Measurements from ENCODE around the gene RCOR3.

Gene RCOR3

DNA sequence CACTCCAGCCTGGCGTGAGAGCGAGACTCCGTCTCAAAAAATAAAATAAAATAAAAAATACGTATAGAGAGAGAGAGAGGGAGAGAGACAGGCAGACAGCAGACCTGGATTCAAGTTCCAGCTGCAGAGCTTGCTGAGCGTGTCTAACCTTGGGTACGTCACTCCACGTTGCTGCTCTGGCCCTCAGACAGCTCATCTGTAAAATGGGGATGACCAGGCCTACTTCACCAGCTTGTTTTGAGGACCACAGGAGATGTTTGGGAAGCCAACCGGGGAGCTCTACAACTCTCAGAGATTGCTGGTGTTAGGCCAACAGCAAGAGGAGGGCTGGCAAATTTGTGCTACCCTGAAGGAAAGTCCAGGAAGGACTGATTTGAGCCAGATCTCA lies 67.0 kb downstream of the RCOR3 start:
- no peak for DNase-seq

DNA sequence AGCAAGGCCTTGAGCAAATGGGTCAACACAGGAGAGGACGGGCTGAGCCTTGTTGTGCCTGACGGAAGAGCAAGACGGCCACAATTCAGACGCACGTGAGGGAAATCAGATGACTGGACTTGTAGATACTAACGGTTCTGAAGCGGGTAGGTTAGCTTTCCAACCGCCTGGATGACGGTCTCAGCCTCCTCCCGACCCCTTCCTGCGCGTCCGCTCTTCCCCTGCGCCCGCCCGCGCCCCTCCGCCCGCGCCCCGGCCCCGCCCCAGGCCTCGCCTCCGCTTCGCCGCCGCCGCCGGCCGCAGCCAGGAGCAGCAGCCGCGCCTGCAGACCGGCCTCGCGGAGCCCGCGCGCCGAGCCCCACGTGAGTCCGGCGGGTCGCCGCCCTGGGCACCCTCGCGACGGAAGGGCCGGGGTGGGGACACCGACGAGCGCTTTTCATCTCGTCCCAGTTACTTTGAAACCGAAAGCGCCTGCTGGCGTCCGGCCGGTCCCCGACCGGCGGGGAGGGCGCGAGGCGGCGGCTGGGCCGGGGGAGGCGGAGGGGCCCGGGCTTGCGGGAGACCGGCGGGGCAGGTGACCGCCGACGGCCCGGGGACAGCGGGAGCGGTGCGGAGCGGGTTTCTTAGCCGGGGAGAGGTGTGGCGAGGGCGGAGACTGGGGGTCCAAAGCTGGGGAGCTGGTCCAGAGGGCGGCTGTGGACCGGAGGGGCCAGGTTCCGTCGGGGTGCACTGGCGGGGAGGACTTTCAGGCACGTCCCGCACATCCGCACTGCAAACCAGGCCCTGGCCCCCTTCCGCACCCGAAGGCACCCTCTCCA lies 67.6 kb downstream of the RCOR3 start, which contains the start of gene TRAF5:
TSS of gene TRAF5 (plus strand) at position 306 of the 818 bp plus-strand sequence. CDS start 26,407 bp downstream, outside the sequence.
- DNase-seq, result no peak

DNA sequence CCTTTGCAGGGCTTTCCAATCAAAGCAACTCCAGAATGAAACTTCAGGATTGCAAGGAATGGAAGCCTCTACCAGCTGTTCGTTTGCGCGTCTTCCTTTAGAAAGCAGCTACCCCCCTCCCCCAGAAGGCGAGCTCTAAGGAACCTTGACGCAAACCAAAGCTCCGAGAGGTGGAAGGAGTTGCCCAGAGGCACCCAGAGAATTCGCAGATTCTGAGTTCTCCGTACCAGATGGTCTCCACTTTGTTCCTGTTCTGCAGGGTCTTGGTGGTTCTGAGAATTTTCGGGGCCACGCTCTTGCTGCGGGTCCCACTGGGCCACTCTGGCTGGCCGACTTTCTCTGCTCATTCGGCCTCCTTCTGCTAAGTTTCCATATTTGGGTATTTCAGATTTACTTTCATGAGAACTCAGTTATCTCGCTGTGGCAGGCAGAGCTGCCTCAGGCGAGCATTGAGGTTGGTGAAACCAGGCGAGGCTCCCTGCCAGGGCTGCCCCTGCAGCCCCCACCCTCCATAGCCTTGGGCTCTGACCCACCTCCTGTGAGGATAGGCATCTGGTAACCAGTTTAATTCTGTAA lies 68.3 kb downstream of the RCOR3 start:
- peak; percentile 45 for DNase-seq

DNA sequence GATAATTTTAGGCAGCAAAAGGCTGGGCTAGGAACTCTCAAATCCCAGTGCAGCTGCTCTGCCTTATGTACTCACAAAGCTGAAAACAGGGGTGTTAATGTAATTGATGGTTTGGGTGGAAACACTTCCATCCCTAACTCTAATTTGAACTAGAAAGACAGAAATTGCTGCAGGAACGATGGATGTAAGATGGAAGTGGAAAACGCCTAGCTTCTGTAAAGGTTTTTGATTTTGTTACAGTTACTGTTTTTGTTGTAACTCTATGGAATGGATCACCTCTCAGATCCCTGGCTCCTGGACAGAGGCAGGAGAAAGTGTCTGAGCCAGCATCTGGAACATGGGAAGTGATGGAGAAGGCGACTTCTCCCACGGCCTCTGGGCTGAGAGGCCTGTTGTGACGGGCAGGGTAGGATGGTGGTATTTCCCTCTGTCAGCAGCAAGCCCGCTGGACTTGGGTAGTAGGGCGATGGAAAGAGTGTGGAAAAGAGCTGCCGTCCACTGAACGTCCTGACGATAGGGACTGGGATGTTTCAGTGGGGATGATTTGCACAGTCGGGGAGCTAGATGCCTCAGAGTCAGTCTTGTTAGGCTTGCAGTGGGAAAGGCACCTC lies 69.0 kb downstream of the RCOR3 start:
- no peak for DNase-seq

DNA sequence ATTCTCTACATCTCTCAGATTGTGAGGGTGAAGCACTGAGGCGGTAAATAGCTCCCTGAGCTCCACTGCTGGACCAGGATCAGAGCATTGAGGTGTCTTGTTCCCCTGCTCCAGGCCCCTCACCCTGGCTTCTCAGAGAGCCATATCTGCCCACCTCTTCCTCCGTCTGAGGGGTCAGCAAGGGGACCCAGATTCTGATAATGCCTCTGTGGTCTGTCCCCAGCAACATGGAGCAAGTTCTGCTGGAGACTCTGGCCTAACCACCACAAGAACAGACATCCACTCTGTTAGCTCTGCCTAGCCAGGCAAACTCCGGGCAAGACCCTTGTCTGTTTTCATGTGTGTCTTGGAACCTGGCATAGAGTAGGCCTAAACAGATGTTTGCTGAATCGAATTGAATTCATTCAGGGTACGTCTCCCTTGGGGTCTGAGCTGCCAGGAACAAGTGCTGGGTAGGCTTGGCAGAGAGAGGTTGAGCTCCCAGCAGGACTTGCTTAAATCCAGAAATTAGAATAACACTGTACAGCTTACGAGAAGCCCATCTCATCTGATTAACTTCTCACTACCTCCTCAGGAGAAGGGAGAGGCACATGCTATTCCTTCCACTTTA lies 69.8 kb downstream of the RCOR3 start:
- no peak for DNase-seq

DNA sequence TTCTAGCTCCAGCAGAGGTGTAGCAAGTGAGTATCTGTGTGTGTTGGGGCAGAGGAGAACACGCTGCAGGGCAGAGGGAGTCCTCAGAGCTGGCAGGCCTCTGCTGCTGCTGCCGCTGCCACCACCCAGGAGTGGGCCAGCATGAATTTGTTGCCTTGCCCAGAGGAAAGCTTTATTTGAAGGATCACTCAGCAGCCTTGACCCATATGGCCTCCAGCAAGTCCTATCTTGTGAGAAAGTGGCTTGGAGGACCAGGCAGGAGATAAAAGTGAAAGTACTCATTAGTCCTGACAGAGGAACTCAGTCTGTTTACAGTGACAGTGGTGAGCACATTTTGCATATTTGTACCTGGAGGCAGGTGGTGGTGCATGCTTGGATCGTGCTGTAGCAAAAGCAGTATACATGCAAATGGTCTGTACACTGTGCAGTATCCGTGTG lies 70.6 kb downstream of the RCOR3 start:
- DNase-seq, result no peak

DNA sequence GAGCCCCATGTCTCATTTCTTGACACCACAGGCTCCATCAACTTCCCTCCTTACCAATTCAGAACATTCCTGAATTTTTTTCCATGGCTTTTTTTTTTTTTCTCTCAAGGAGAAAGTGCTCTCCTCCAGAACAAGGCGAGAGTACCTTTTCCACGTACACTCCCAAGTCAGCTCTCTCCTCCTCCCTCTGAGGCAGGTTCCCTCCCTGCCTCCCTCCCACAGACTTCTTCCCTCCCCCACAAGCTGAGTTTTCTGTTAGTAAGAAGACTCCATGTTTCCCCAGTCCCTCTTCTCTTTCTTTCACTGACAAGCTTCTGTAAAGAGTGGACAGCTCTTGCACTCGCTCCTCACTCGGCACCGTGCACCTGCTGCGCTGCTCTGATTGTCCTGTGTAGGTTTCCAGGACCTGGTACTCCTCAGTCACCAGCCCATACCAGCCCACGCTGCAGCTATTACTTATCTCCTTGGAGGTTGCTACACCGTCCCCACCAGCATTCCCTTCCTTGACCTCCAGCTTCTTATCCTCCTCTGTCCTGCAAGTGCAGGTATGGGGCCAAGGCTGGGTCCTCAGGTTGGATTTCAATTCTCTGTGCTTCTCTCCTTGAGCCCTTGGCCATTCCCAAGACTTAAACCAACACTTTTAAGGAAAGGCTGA lies 71.2 kb downstream of the RCOR3 start:
- no peak for DNase-seq

DNA sequence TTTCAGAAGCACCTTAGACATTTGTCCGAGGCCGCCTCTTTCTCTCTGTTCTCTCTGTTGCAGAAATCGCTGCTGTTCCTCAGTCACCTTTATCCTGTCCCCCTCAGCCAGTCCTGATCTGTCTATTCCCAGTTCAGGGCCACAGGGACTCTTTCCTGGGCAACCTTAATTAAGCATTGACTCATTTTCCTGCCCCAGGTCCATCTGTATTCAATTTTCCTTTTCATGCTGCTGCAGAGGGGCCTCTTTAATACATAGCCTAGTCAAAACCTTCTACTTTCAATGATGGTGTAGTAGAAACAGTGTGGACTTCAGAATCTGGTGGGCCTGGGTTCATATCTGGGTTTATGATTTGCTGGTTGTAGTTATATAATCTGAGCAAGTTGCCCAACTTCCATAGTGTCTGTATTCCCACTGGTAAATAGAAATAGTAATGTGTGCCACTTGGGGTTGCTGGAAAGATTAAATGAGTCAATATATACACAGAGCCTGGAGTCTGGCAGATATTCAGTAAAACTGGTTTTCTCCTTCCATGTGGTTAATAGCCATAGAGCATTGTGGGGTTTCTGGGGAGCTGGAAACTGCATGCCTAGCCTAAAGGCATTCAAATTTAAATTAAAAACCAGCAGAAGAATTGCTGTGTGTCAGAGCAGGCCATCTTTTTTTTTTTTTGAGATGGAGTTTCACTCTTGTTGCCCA lies 72.0 kb downstream of the RCOR3 start:
- no peak for DNase-seq

DNA sequence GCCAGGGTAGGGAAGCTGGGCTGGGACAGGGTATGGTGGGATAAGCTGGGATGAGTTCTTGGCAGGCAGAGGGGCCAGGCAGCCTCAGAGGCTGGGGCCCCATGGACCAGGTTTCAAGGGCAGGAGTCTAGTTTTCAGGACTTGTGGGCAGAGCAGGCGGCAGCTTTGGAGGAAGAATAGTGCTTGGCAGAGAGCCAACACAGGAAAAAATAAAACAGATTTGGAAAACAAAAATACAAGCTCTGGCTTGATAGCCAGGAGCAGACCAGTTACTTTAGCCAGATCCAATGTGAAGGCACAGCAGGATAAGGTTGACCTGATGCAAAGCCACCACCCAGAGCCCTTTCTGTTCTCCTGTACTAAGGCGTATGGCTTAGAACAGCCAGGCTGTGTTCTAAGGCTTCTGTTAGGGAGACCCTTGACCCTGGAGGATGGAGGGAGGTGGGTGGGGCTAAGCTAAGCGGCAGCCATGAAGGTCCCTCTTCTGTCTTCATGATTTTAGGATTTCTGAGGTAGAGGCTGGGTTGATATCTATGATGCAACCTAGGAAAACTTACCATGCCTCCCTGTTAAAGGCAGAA lies 73.0 kb downstream of the RCOR3 start:
- no peak for DNase-seq

DNA sequence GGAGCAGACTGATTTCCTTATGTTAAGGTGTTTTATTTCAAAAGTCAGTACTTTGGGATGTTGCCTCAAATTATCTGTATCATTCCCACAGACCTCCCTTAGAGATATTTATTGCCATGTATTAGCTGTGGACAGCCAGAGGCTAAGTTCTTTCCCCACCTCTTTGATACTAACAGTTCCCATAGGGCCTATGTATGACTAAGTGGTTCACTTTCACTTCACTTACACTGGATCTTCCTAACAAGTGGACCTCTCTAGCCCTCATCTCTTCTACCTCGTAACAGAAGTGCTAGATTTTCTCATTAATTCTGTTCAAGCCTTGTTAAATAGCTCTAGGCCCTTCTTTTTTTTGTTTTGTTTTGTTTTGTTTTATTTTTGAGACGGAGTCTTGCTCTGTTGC lies 73.7 kb downstream of the RCOR3 start:
- DNase-seq, result no peak

DNA sequence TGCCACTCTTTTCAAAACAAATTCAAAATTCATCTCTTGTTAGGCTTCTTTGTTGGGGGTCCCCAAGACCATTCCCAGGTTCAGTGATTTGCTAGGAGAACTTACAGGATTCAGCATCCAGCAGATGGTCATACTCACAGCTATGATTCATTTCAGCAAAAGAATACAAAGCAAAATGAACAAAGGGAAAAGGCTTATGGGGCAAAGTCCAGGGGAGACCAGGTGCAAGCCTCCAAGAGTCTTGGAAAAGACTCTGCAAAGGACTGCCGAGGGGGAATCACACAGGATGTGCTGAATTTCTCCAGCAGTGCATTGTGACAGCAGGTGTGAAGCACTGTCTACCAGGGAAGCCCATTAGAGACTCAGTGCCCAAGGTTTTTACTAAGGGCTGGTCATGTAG lies 74.7 kb downstream of the RCOR3 start:
- no peak for DNase-seq

DNA sequence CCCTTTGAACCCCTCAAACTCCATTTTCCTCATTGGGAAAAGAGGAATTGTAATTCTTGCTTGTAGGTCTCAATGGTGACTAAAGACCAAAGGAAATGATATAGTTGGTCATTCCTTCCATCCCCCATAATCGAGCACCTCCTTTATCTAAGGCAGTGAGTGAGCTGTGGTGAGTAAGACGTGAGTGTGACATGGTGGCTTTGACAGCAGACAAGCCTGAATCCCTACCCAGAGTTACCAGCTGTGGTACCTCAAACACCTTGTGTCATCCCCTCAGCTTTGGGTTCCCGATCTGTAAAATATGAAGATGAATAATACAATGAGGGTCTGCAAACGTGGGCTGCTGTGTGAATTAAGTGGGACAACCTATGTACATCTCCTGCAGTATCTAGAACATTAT lies 75.8 kb downstream of the RCOR3 start:
- no peak for DNase-seq

DNA sequence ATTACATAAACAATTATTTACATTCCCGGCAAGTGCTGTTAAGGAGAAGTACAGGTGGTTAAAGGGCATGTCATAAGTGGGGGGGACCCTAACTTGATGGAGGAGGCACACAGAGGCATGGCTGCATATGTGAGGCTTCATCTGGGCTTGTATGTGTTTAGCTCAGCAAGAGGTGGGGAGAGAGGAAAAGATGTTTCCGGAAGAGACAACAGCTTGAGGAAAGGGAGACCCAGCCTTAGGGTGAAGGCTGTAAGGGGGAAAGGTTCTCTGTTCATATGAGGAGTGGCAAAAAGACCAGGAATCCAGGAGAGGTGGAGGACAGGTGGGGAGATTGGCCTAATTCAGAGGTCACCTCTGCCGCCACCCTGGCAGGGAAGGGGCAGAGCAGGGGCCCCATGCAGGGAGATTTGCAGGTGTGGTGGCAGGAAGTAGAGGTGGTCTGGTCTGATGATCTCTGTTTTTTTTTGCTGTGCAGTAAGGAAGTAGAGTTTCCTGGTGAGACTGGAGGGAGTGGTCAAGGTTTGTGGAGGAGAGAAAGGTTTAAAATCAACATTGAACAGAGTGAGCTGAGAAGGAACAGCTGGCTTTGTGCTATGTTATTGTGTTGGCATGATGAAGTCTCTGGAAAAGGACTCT lies 76.5 kb downstream of the RCOR3 start:
- no peak for DNase-seq

DNA sequence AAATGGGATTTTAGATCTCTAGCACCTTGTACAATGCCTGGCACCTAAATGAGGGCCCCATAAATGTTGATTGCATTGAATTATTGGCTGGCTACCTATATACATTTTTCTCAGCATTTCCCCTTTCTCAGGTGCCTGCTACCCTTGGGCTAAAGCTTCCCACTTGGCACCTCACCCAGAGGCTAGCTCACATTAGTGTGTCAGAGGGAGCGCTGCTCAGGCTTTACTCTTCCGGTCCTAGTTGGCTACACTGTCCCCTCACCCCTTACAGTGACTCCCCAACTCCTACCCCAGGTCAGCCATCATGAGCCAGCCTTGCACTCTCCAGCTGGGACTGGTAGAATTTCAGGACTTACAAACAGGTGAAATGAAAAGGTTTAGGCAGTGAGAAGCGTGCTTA lies 77.0 kb downstream of the RCOR3 start:
- no peak for DNase-seq

DNA sequence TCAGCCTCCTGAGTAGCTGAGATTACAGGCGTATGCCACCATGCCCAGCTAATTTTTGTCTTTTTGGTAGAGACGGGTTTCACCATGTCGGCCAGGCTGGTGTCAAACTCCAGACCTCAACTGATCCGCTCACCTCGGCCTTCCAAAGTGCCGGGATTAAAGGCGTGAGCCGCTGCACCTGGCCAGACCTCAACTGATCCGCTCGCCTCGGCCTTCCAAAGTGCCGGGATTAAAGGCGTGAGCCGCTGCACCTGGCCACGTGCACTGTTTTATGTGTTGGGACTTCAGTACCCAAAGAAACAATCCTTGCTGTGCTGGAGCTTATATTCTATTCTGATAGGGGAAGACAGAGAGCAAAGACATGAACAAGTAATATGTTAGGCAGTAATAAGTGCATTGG lies 77.6 kb downstream of the RCOR3 start:
- no peak for DNase-seq

DNA sequence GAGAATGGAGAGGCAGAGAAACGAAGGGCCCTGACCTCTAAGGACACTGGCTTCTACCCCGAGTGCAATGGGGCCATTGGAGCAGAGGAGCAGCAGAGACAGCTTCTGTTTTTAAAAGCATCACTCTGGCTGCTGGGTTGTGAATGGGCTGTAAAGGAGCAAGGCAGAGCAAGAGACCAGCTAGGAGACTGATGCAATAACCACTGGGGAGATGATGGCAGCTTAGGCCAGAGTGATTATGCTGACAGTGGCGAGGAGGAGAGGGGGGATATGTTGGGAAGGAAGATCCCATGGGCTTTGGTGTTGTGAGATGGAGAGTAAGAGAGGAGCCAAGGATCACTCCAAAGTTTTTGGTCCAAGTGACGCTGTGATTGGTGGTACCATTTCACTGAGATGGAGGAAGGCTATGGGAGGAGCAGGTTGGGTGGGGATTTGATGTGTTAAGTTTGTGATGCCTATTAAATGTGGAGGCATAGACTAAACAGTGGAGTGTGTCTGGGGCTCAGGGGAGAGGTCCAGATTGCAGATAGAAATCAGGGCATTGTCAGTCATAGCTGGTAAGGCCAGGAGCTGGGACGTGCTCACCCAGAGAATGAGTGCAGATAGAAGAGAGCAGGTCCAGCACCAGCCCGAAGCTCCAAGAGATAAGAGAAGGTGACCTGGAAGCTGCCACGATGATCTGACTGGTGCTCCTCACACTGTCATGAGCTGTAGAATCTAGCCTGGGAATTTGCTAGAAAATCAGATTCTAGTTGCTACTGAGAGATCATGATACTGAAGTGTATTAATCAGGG lies 78.5 kb downstream of the RCOR3 start:
- DNase-seq, result no peak

DNA sequence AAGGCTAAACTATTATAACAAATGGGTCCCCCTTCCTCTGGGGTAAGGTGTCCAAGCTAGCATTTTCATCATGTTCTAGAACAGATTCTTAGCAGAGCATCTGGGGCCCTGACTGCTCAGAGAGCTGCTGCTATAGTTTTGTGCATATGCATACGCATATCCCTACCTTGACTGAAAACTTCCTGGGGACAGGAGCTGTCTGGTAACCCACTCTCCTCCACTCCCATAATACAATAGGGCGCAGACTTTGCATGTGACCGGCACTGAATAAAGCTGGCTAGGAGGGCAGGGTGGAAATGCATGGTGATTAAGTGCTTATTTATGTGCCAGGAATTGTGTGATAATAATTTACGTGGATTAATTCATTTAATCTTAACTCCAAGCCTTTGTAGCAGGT lies 79.1 kb downstream of the RCOR3 start:
- no peak for DNase-seq

DNA sequence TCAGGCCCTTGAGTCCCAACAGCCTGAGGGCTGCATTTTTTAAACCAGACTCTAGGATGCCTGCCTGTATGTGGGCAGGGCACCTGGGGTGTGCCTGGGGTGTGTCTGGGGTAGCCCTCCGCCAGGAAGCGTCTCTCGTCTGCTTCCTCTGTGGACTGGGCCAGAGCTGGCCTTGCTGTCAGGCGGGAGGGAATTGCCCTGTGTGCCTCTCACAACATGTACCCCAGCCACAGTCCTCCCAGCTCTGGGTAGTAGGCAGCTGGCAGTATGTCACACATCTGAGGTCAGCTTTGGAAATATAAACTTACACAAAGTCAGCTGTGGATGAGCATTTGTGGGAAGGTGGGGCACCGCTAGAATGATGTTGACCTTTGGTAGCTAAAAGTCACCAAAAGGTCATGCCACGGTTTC lies 80.5 kb downstream of the RCOR3 start:
- DNase-seq, result no peak

DNA sequence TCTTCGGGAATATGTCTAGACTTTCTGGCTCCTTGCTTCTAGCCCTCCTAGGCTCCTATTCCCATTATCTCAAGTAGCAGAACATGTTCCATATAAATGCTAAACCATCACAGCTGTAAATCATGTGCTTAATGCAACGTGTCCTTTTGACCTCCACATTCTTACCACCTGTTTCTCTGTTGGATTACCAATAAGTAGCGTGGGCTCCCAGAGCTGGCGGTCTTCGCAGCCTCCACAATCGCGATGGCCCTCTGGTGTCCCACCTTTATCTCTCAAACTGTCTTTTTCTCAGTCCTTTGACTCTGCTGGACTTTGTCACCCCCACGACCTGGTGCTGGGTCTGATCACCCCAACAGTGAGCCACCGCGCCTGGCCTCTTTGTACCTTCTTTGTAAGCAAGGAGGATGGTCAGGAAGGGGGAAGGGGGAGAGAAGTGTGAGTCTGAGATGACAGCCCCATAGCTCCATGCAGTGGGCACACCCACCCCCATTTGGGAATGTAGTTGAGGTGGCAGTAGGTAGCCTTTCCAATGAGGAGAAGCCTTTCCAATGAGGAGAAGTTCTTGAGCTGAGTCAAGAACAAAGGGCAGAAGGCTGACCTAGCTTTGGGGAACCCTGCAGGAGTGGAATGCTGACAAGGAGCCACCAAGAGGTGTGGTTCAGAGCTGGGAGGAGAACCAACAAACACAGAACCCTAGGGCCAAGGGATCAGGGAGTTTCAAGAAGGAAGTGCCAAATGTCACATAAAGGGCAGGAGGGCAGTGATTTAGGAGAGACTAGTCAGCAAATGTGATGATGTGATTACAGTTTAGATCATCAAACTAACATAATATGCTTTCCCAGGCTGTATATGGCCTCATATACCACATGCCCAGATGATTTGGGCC lies 81.7 kb downstream of the RCOR3 start:
- DNase-seq, result no peak

DNA sequence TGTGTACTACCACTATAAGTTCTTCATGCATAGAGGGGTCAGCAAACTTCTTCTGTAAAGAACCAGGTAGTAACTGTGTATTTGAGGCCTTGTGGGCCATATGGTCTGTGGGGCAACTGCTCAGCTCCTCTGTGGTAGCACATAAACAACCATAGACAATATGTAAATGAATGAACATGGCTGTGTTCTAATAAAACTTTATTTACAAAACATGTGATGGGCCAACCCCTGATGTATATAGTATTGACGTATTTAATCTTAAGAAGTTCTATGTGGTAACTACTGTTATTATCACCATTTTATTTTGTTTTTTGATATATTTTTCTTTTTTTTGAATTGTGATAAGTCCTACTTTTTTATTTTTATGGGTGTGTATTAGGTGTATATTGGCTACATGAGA lies 82.8 kb downstream of the RCOR3 start:
- DNase-seq, result no peak

Data from NCI-H2081 treated with DMSO at 0.1 percent for 48 hours (cell line).